Measurements from ENCODE around the gene AMOTL1. TPM values are rescaled to one million over a fixed set of nuclear protein-coding genes. Genes with fewer than 3 reads are reported as not detected.

The AMOTL1 gene
- polyA plus RNA-seq, 1 of the 3 experiments (the other 2 are of a cell fraction), result 10.7 TPM

DNA sequence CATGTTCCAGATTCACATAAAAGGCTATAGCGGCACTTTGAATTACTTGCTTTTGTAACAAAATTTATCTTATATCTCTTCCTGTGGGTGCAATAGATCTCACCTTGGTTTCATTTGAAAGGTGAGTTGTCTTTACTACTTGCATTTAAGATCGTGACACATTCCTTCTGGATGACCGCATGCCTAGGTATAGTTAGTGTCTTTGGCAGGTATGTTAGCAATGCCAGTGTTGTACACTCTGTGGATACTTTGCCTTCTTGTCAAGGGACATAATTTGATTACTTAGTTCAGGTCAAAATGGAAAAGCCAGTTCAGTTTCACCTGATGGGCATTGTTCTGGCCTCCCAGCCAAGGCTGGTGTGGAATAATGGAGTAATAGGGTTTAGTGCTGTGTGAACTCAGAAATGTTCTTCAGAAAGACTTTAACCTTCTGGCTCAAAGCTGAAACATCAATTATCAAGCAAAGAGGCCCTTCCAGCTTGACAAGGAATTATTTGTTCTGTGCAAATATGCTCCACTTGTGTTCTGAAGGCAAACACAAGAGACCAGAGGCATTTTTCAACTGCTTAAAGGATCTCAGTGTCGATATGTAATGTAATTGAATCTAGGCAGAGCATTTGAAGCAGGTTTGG lies 64.6 kb downstream of the AMOTL1 start:
- ChIA-PET POLR2A (no interaction called here), CTCF (interaction anchor here (0.6 to 0.9 kb wide), 3 partner anchors 18 to 135 kb away, joined by 3 to 4 read pairs (median 3); no protein-coding TSS in a partner anchor)
- no peak overlapping the region for H2AFZ ChIP-seq (ENCODE audit: low read depth)
- no peak overlapping the region for H3K4me2 ChIP-seq
- no peaks in the 10 kb centered on the region for H3K9me2 ChIP-seq
- H3K79me2 ChIP-seq (ENCODE audit: insufficient read depth), result no peaks in the 10 kb centered on the region
- no peaks in the 10 kb centered on the region for H3K9me3 ChIP-seq
- no peaks in the 10 kb centered on the region for H3F3A ChIP-seq (replicated peaks; ENCODE audit: insufficient read depth)
- peaks cover 3 to 9% of the 10 kb centered on the region in 2 experiments; a peak in 3 of 4 replicates for H3K4me1 ChIP-seq (ENCODE audit: control insufficient read depth in 1 of 2, insufficient read depth in 2 of 2, low read depth in 1 of 2, low read length in 1 of 2)
- peaks cover 67 to 69% of the 10 kb centered on the region in 2 experiments for H3K36me3 ChIP-seq (replicated peaks in 1 of 2; ENCODE audit: control insufficient read depth in 1 of 2, insufficient read depth in 2 of 2, low read length in 1 of 2)
- no peak overlapping the region for H3K4me3 ChIP-seq (ENCODE audit: low read depth in 2 of 2, low read length in 1 of 2)
- TF ChIP-seq POLR2AphosphoS5 (IDR thresholded peaks at IDR 0.05; ENCODE audit: low read depth, low read length) (no peak), JUND (IDR thresholded peaks at IDR 0.05) (no peak), MXI1 (IDR thresholded peaks at IDR 0.05; ENCODE audit: low read depth, low read length) (no peak), TAF1 (IDR thresholded peaks at IDR 0.05; ENCODE audit: borderline replicate concordance, low read depth, low read length) (no peak), RFX5 (IDR thresholded peaks at IDR 0.05; ENCODE audit: low read length) (no peak), GATA2 (CRISPR knock-in tag; IDR thresholded peaks at IDR 0.05) (no peak), YY1 (IDR thresholded peaks at IDR 0.05; ENCODE audit: low read depth) (no peak), RCOR1 (IDR thresholded peaks at IDR 0.05; ENCODE audit: low read length) (no peak), EP300 (IDR thresholded peaks at IDR 0.05; ENCODE audit: borderline replicate concordance in 1 of 2, low read depth in 1 of 2, low read length in 1 of 2) (no peak), RXRA (IDR thresholded peaks at IDR 0.05; ENCODE audit: borderline replicate concordance, low read depth) (no peak), NFIC (IDR thresholded peaks at IDR 0.05; ENCODE audit: borderline replicate concordance) (no peak)
- TF ChIP-seq, protein P1, sequence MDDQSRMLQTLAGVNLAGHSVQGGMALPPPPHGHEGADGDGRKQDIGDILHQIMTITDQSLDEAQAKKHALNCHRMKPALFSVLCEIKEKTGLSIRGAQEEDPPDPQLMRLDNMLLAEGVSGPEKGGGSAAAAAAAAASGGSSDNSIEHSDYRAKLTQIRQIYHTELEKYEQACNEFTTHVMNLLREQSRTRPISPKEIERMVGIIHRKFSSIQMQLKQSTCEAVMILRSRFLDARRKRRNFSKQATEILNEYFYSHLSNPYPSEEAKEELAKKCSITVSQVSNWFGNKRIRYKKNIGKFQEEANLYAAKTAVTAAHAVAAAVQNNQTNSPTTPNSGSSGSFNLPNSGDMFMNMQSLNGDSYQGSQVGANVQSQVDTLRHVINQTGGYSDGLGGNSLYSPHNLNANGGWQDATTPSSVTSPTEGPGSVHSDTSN (IDR thresholded peaks at IDR 0.05), result no peak
- TF ChIP-seq, protein P2, sequence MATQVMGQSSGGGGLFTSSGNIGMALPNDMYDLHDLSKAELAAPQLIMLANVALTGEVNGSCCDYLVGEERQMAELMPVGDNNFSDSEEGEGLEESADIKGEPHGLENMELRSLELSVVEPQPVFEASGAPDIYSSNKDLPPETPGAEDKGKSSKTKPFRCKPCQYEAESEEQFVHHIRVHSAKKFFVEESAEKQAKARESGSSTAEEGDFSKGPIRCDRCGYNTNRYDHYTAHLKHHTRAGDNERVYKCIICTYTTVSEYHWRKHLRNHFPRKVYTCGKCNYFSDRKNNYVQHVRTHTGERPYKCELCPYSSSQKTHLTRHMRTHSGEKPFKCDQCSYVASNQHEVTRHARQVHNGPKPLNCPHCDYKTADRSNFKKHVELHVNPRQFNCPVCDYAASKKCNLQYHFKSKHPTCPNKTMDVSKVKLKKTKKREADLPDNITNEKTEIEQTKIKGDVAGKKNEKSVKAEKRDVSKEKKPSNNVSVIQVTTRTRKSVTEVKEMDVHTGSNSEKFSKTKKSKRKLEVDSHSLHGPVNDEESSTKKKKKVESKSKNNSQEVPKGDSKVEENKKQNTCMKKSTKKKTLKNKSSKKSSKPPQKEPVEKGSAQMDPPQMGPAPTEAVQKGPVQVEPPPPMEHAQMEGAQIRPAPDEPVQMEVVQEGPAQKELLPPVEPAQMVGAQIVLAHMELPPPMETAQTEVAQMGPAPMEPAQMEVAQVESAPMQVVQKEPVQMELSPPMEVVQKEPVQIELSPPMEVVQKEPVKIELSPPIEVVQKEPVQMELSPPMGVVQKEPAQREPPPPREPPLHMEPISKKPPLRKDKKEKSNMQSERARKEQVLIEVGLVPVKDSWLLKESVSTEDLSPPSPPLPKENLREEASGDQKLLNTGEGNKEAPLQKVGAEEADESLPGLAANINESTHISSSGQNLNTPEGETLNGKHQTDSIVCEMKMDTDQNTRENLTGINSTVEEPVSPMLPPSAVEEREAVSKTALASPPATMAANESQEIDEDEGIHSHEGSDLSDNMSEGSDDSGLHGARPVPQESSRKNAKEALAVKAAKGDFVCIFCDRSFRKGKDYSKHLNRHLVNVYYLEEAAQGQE (IDR thresholded peaks at IDR 0.05; ENCODE audit: low read depth, low read length), result no peak
- TF ChIP-seq, protein P3, sequence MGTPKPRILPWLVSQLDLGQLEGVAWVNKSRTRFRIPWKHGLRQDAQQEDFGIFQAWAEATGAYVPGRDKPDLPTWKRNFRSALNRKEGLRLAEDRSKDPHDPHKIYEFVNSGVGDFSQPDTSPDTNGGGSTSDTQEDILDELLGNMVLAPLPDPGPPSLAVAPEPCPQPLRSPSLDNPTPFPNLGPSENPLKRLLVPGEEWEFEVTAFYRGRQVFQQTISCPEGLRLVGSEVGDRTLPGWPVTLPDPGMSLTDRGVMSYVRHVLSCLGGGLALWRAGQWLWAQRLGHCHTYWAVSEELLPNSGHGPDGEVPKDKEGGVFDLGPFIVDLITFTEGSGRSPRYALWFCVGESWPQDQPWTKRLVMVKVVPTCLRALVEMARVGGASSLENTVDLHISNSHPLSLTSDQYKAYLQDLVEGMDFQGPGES (IDR thresholded peaks at IDR 0.05; ENCODE audit: low read depth, low read length), result no peak
- TF ChIP-seq, protein P4, sequence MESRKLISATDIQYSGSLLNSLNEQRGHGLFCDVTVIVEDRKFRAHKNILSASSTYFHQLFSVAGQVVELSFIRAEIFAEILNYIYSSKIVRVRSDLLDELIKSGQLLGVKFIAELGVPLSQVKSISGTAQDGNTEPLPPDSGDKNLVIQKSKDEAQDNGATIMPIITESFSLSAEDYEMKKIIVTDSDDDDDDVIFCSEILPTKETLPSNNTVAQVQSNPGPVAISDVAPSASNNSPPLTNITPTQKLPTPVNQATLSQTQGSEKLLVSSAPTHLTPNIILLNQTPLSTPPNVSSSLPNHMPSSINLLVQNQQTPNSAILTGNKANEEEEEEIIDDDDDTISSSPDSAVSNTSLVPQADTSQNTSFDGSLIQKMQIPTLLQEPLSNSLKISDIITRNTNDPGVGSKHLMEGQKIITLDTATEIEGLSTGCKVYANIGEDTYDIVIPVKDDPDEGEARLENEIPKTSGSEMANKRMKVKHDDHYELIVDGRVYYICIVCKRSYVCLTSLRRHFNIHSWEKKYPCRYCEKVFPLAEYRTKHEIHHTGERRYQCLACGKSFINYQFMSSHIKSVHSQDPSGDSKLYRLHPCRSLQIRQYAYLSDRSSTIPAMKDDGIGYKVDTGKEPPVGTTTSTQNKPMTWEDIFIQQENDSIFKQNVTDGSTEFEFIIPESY (IDR thresholded peaks at IDR 0.05; ENCODE audit: borderline replicate concordance, low read depth), result no peak
- TF ChIP-seq, protein P5, sequence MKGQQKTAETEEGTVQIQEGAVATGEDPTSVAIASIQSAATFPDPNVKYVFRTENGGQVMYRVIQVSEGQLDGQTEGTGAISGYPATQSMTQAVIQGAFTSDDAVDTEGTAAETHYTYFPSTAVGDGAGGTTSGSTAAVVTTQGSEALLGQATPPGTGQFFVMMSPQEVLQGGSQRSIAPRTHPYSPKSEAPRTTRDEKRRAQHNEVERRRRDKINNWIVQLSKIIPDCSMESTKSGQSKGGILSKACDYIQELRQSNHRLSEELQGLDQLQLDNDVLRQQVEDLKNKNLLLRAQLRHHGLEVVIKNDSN (IDR thresholded peaks at IDR 0.05; ENCODE audit: borderline replicate concordance, low read depth), result no peak
- 92% methylated on average over 4 of the region's 4 CpGs for WGBS (ENCODE audit: low lambda C conversion rate)
- DNase-seq, result no peak
- H3K9ac ChIP-seq, result no peak overlapping the region
- H3K27me3 ChIP-seq (ENCODE audit: insufficient read depth), result no peaks in the 10 kb centered on the region
- no peaks in the 10 kb centered on the region; the same call in 1 of the 2 replicates for H4K20me1 ChIP-seq (ENCODE audit: insufficient read depth)
- H3K27ac ChIP-seq (ENCODE audit: low read depth in 2 of 2, low read length in 1 of 2), result no peak overlapping the region
